Tibial nerve (tissue), 4 donors: ENCODE measurements around the gene TMEM135. TPM values are rescaled to one million over a fixed set of nuclear protein-coding genes. Genes with fewer than 3 reads are reported as not detected.

Experiments used
- DNase-seq, 2 donors: peaks; one replicate each; pipeline ENCODE4 v3.0.0-alpha.2; 2019; ENCODE audit warnings: low spot score in 2 of 2
- H3K27ac ChIP-seq, 4 donors: fragments of 200-600 bp; sonication (generic) in 3 of 4; one replicate each; pipeline ENCODE4 v1.5.1; 2017 to 2019; ENCODE audit warnings: mild to moderate bottlenecking in 1 of 4
- H3K27me3 ChIP-seq, 2 donors: fragments of 200-600 bp; sonication (generic) in 1 of 2; one replicate each; pipeline versions ENCODE4 v1.5.1 to v1.6.0; 2017 to 2019
- H3K36me3 ChIP-seq, 3 donors: fragments of 200-600 bp; sonication (generic); one replicate each; pipeline ENCODE4 v1.5.1; 2018 to 2019
- H3K4me1 ChIP-seq, 4 donors: fragments of 200-600 bp; sonication (generic) in 3 of 4; one replicate each; pipeline ENCODE4 v1.5.1; 2017 to 2019
- H3K4me3 ChIP-seq, 4 donors: fragments of 200-600 bp; sonication (generic) in 3 of 4; one replicate each; pipeline ENCODE4 v1.5.1; 2017 to 2019; ENCODE audit warnings: mild to moderate bottlenecking in 1 of 4, moderate library complexity in 1 of 4
- H3K9me3 ChIP-seq, 4 donors: fragments of 200-600 bp; sonication (generic) in 3 of 4; one replicate each; pipeline ENCODE4 v1.5.1; 2017 to 2019
- EP300 ChIP-seq, 2 donors: sonication (generic); formaldehyde crosslinking; IDR thresholded peaks; one replicate each; pipeline ENCODE4 v1.6.1; 2017; ENCODE audit warnings: antibody characterized with exemption in 2 of 2, mild to moderate bottlenecking in 1 of 2
- POLR2A ChIP-seq, 2 donors: fragments of 450-650 bp; IDR thresholded peaks; one replicate each; pipeline ENCODE4 v1.6.1; 2017; ENCODE audit warnings: antibody characterized with exemption in 2 of 2, mild to moderate bottlenecking in 2 of 2, moderate library complexity in 2 of 2
- WGBS, 2 donors: methylation state at CpG; one replicate each; pipeline ENCODE4 v1.1.5; 2018; 5-methylcytosine and 5-hydroxymethylcytosine counted together
- total RNA-seq, 4 donors: library from RNA; depleted of rRNA; stranded (reverse); fragments of >200 nt; gene quantifications; one replicate each; pipeline ENCODE4 v1.1.0, GENCODE V29; 2016
- TF ChIP-seq, protein P1 (sequence below), 5 experiments: fragments of 200-600 bp in 3 of 5; fragments of 450-650 bp in 2 of 5; sonication (generic) in 3 of 5; IDR thresholded peaks; one replicate each; pipeline ENCODE4 v1.5.1; 2016 to 2019; ENCODE audit warnings: antibody characterized with exemption in 5 of 5, mild to moderate bottlenecking in 3 of 5, moderate library complexity in 2 of 5

Gene TMEM135
- total RNA-seq, 4 donors from 2014 or later = 23.2 to 28.5 (median 25.6) TPM

DNA sequence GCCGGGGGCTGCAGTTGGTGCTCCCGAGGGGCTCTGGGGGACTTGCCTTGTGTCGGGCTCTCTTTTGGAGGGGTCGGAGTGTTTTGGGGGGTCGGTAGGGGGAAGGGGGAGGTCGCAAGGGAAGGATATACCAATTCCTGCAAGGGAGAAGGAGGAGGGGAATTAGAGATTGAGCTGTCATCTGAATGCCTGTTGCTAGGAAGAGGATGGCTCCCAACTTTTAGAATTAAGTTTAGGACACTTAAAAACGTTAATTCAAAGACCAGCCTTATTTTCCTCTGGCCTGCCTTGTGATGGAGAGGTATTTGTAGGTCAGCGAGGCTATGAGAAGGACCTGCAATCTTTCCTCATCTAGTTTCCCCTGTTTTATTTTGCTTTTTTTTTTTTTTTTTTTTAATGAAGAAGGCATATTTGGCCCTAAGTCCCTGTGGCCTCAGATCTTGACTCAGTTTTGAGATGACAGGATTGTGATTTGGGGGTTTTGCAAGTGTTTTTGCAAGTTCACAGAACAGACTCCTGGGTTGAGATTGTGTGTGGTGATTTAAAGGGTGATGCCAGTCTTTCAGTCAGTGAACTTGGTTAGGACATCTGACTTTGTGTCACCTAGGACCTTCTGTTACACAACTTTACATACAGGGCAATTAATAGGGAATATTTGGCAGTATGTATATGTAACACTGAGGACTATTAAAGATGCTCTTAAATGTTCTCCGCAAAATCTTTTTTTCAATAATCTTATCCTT is 672 bp downstream of the TMEM135 start:
- WGBS, 2 donors = 10 to 11% methylated on average over 9 of the region's 9 CpGs
- H3K36me3 ChIP-seq = peaks cover 0 to 6% (median 0%) of the 10 kb centered on the region in 3 donors
- H3K27me3 ChIP-seq = no peaks in the 10 kb centered on the region
- no peaks in the 10 kb centered on the region for H3K9me3 ChIP-seq
- H3K27ac ChIP-seq = peak overlapping the region; percentile 82 to 94 (median 86)
- peak overlapping the region; percentile 64 to 89 (median 82) for H3K4me3 ChIP-seq
- no peak for TF ChIP-seq POLR2A (IDR thresholded peaks at IDR 0.05)
- no peak for TF ChIP-seq EP300 (IDR thresholded peaks at IDR 0.05)
- TF ChIP-seq, protein P1, sequence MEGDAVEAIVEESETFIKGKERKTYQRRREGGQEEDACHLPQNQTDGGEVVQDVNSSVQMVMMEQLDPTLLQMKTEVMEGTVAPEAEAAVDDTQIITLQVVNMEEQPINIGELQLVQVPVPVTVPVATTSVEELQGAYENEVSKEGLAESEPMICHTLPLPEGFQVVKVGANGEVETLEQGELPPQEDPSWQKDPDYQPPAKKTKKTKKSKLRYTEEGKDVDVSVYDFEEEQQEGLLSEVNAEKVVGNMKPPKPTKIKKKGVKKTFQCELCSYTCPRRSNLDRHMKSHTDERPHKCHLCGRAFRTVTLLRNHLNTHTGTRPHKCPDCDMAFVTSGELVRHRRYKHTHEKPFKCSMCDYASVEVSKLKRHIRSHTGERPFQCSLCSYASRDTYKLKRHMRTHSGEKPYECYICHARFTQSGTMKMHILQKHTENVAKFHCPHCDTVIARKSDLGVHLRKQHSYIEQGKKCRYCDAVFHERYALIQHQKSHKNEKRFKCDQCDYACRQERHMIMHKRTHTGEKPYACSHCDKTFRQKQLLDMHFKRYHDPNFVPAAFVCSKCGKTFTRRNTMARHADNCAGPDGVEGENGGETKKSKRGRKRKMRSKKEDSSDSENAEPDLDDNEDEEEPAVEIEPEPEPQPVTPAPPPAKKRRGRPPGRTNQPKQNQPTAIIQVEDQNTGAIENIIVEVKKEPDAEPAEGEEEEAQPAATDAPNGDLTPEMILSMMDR (IDR thresholded peaks at IDR 0.05) = no peak
- peaks cover 4 to 50% (median 18%) of the 10 kb centered on the region in 4 donors for H3K4me1 ChIP-seq
- no peak for DNase-seq

DNA sequence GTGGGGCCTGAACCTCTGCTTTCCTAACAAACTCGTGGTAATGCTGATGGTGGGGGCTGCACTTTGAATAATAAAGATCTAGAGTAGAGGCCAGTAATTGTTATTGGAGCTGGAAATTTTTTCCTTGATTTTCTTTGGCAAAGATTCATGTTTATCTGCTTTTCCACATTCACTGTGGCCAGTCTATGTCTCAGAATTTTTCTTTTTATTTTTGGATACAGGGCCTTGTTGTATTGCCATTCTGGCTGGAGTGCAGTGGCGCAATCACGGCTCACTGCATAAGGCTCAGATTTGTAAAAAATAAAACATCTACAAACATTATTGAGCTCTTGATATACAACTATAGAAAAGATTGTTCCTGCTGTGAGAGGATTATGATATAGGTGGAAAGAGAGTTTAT is 1.6 kb downstream of the TMEM135 start:
- TF ChIP-seq, protein P1 (IDR thresholded peaks at IDR 0.05) = no peak
- TF ChIP-seq POLR2A (IDR thresholded peaks at IDR 0.05) (no peak), EP300 (IDR thresholded peaks at IDR 0.05) (peak in 1 of 2 donors; percentile 41)
- Histone ChIP-seq H3K4me1 (peaks cover 4 to 50% (median 18%) of the 10 kb centered on the region in 4 donors), H3K27ac (peak overlapping the region in 1 of 4 donors; percentile 85), H3K36me3 (peaks cover 0 to 13% (median 0%) of the 10 kb centered on the region in 3 donors), H3K27me3 (no peaks in the 10 kb centered on the region), H3K4me3 (peak overlapping the region in 2 of 4 donors; percentile 4 to 75), H3K9me3 (no peaks in the 10 kb centered on the region)
- DNase-seq = peak; percentile 15 to 21
- WGBS, 2 donors = 12 to 14% methylated on average over 3 of the region's 3 CpGs

DNA sequence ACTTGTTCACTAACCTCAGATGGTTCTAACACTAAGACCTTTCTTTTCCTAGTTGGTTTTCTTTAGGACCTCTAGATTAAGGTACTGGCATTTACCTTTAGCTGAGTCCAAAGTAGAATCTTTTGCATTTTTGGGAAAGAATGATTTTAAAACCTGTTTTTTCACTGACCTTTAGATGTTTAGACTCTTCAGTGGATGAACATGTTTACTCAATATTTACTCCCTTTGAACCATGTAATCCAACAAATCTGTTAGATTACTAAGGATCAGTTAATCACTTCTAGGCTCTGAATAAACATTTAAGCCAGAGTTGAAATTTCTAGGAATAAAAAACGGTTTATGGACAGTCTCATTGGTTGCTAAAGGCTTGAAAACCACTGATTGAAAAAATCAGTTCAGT is 6.2 kb downstream of the TMEM135 start:
- Histone ChIP-seq H3K4me1 (peaks cover under 1 to 31% (median 11%) of the 10 kb centered on the region in 4 donors), H3K4me3 (no peak overlapping the region), H3K27me3 (no peaks in the 10 kb centered on the region), H3K27ac (no peak overlapping the region), H3K9me3 (no peaks in the 10 kb centered on the region), H3K36me3 (peaks cover 0 to 28% (median 0%) of the 10 kb centered on the region in 3 donors)
- TF ChIP-seq EP300 (IDR thresholded peaks at IDR 0.05) = no peak
- TF ChIP-seq, protein P1 (IDR thresholded peaks at IDR 0.05) = no peak
- no peak for TF ChIP-seq POLR2A (IDR thresholded peaks at IDR 0.05)
- WGBS, 2 donors = 90% methylated on average over 1 of the region's 1 CpG
- no peak for DNase-seq

DNA sequence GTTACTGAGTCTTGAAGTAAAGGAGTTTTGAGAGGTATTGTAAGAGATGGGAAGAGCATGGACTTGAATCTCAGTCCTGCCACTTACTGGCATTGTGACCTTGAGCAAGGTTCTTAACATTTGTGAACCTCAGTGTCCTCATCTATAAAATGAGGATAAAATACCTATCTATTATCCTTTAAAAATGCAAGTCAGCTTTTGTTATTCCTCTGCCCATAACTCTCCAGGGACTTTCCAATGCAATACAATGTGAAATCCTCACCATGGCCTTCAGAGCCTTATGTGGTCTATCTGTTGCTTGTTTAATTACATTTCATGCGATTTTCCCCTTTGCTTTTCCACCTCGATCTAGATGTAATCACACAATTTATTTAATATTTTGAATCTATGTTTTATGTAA is 9.1 kb downstream of the TMEM135 start:
- H3K9me3 ChIP-seq = no peaks in the 10 kb centered on the region
- WGBS, 2 donors = 98 to 99% methylated on average over 2 of the region's 2 CpGs
- no peaks in the 10 kb centered on the region for H3K27me3 ChIP-seq
- peaks cover 0 to 28% (median 0%) of the 10 kb centered on the region in 3 donors for H3K36me3 ChIP-seq
- TF ChIP-seq POLR2A (IDR thresholded peaks at IDR 0.05) (no peak), EP300 (IDR thresholded peaks at IDR 0.05) (no peak)
- TF ChIP-seq, protein P1 (IDR thresholded peaks at IDR 0.05) = no peak
- H3K4me3 ChIP-seq = no peak overlapping the region
- no peak overlapping the region for H3K27ac ChIP-seq
- DNase-seq = no peak
- peaks cover 0 to 2% (median 0%) of the 10 kb centered on the region in 4 donors for H3K4me1 ChIP-seq

DNA sequence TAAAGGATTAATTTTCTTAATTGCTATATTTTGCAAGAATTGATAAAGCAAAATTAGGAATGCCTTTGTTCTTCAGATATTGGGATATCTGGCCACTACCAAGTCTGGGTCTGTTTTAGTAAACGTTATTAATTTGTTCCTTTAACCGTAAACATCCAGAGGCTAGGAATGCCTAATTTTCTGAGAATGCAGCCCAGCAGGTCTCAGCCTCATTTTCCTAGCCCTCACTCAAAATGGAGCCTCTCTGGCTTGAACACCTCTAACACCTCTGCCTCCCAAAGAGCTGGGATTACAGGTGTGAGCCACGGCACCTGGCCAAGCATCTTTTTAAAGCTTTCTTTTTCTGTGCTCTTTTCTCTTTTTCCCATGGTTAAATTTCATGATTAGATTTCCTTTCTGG is 18.4 kb downstream of the TMEM135 start:
- Histone ChIP-seq H3K27me3 (no peaks in the 10 kb centered on the region), H3K36me3 (no peaks in the 10 kb centered on the region), H3K9me3 (peaks cover 0 to 5% (median 0%) of the 10 kb centered on the region in 4 donors), H3K27ac (no peak overlapping the region), H3K4me1 (peaks cover 0 to 7% (median 0%) of the 10 kb centered on the region in 4 donors), H3K4me3 (no peak overlapping the region)
- TF ChIP-seq EP300 (IDR thresholded peaks at IDR 0.05) (no peak), POLR2A (IDR thresholded peaks at IDR 0.05) (no peak)
- TF ChIP-seq, protein P1 (IDR thresholded peaks at IDR 0.05) = no peak
- no peak for DNase-seq
- 93% methylated on average over 3 of the region's 3 CpGs for WGBS, 2 donors
